ENCODE results near the gene RABGAP1L. TPM values are rescaled to one million over a fixed set of nuclear protein-coding genes. Genes with fewer than 3 reads are reported as not detected.
"Not testable (repeated sequence)": the region's sequence is repeated elsewhere in the genome, so short reads cannot be mapped to it uniquely, and the experiment has no call there.

Gene RABGAP1L
- total RNA-seq, 4 donors from 2014 or later: 42.4 to 74.5 (median 49.1) TPM

DNA sequence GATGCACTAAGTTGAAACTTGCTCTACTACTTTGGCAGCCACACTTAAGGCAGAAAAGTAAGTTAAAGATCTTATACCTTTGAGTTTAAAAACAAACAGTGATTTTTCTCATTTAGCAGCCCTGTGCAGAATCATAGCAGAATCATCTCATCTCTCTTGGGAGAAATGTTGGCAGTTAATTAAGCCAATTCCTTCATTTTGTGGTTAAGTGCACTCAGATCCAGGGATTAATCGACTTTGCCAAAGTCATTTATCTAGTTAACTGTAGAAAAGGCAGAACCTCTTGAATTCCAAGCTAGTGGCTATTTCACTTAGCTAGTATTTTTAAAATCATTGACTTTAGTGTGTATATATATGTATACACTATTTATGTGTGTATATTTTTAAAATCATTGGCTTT lies 413.5 kb downstream of the RABGAP1L start:
- Histone ChIP-seq H3K36me3 (peaks cover 0 to 8% (median 0%) of the 10 kb centered on the region in 3 donors), H3K4me1 (no peaks in the 10 kb centered on the region), H3K27me3 (no peaks in the 10 kb centered on the region), H3K27ac (no peak overlapping the region), H3K4me3 (no peak overlapping the region), H3K9me3 (peaks cover 0 to 24% (median 5%) of the 10 kb centered on the region in 4 donors)
- TF ChIP-seq EP300 (IDR thresholded peaks at IDR 0.05) (no peak), POLR2A (IDR thresholded peaks at IDR 0.05) (no peak)
- TF ChIP-seq, protein P1, sequence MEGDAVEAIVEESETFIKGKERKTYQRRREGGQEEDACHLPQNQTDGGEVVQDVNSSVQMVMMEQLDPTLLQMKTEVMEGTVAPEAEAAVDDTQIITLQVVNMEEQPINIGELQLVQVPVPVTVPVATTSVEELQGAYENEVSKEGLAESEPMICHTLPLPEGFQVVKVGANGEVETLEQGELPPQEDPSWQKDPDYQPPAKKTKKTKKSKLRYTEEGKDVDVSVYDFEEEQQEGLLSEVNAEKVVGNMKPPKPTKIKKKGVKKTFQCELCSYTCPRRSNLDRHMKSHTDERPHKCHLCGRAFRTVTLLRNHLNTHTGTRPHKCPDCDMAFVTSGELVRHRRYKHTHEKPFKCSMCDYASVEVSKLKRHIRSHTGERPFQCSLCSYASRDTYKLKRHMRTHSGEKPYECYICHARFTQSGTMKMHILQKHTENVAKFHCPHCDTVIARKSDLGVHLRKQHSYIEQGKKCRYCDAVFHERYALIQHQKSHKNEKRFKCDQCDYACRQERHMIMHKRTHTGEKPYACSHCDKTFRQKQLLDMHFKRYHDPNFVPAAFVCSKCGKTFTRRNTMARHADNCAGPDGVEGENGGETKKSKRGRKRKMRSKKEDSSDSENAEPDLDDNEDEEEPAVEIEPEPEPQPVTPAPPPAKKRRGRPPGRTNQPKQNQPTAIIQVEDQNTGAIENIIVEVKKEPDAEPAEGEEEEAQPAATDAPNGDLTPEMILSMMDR (IDR thresholded peaks at IDR 0.05): no peak
- 66% methylated on average over 1 of the region's 1 CpG for WGBS, 2 donors
- no peak for DNase-seq (ENCODE audit: low spot score in 2 of 2)

DNA sequence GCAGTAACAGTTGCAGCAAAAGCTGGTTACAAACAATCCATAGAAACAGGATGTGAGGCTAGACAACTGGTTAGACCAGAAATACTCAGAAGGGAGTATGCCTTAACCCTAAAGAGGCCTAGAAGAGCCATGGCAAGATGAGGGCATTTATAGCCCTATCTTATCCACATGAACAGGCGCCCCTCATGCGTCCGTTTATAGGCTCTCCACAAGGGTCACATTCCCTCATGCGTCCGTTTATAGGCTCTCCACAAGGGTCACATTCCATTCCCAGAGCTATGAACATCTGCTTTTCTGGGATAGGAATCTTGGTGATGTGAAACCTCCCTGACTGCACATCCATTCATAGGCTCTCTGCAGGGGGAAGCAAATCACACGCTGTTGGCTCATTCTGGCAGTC lies 416.8 kb downstream of the RABGAP1L start:
- H3K9me3 ChIP-seq: peaks cover 0 to 24% (median 5%) of the 10 kb centered on the region in 4 donors
- 87 to 90% methylated on average over 6 of the region's 6 CpGs for WGBS, 2 donors
- not testable (repeated sequence) for H3K27me3 ChIP-seq; H3K4me1 ChIP-seq; H3K4me3 ChIP-seq; H3K27ac ChIP-seq; DNase-seq (ENCODE audit: low spot score in 2 of 2); H3K36me3 ChIP-seq

DNA sequence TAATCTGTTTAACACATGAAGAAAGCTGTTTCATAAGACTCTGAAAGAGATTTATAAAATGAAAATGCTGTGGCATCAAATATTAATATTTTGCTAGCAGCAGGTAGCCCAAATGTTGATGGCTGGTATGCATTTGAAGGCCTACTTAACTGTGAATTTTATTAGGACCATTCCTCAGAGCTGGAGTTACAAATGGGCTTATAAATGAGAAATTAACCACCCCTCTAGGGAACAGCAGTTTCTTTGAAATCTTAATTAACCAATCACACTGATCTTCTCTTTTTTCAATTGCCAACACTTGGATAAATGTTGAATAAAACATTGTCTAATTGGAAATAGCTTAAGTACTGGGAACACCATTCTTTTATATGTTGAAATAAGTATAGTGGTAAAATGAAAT lies 418.4 kb downstream of the RABGAP1L start:
- peaks cover 0 to 24% (median 5%) of the 10 kb centered on the region in 4 donors for H3K9me3 ChIP-seq
- no peaks in the 10 kb centered on the region for H3K27me3 ChIP-seq
- no peak for TF ChIP-seq POLR2A (IDR thresholded peaks at IDR 0.05)
- TF ChIP-seq EP300 (IDR thresholded peaks at IDR 0.05): no peak
- TF ChIP-seq, protein P1 (IDR thresholded peaks at IDR 0.05): no peak
- H3K36me3 ChIP-seq: peaks cover 0 to 8% (median 0%) of the 10 kb centered on the region in 3 donors
- H3K4me1 ChIP-seq: no peaks in the 10 kb centered on the region
- DNase-seq (ENCODE audit: low spot score in 2 of 2): no peak
- H3K4me3 ChIP-seq: no peak overlapping the region
- no peak overlapping the region for H3K27ac ChIP-seq

DNA sequence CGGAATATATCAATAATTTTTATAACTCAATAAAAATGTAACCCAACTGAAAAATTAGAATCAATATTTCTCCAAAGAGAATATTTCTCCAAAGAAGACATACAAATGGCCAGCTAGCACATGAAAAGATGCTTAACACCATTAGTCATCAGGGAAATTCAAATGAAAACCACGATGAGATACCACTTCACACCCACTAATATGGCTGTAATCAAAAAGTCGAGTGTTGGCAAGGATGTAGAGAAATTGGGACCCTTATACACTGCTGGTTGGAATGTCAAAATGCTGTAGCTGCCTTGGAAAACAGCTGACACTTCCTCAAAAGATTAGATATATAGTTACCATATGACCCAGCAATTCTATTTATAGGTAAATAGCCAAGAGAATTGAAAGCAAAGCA lies 421.5 kb downstream of the RABGAP1L start:
- Histone ChIP-seq H3K4me1 (no peaks in the 10 kb centered on the region), H3K4me3 (no peak overlapping the region), H3K27me3 (no peaks in the 10 kb centered on the region), H3K9me3 (peaks cover 0 to 12% (median 3%) of the 10 kb centered on the region in 4 donors), H3K27ac (no peak overlapping the region), H3K36me3 (peaks cover 0 to 6% (median 0%) of the 10 kb centered on the region in 3 donors)
- TF ChIP-seq, protein P1 (IDR thresholded peaks at IDR 0.05): no peak
- TF ChIP-seq POLR2A (IDR thresholded peaks at IDR 0.05): no peak
- TF ChIP-seq EP300 (IDR thresholded peaks at IDR 0.05): no peak
- 64 to 66% methylated on average over 3 of the region's 3 CpGs for WGBS, 2 donors
- DNase-seq (ENCODE audit: low spot score in 2 of 2): no peak

DNA sequence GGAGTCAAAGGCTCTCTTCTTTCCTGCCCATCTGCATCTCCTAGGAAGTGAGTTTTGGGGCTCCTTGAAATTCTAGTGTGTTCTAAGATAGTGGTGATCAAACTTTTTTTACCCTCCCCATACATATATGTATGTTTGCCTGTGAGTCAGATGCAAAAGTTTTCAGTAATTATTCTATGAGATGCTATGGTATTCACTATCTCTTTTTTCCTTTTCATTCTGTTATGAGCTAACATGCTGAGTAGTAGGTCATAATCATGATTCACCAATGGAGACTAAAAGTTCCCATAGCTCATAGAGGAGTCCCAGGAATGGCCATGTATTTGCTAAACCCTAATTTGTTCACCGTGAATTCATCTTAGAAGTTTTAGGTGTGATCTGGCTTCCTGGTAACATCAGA lies 424.0 kb downstream of the RABGAP1L start:
- H3K36me3 ChIP-seq: peaks cover 0 to 22% (median 0%) of the 10 kb centered on the region in 3 donors
- peaks cover 0 to 8% (median 0%) of the 10 kb centered on the region in 4 donors for H3K9me3 ChIP-seq
- H3K4me3 ChIP-seq: no peak overlapping the region
- no peaks in the 10 kb centered on the region for H3K4me1 ChIP-seq
- DNase-seq (ENCODE audit: low spot score in 2 of 2): no peak
- WGBS, 2 donors: 86 to 90% methylated on average over 1 of the region's 1 CpG
- H3K27me3 ChIP-seq: no peaks in the 10 kb centered on the region
- H3K27ac ChIP-seq: no peak overlapping the region
- TF ChIP-seq EP300 (IDR thresholded peaks at IDR 0.05) (no peak), POLR2A (IDR thresholded peaks at IDR 0.05) (no peak)
- TF ChIP-seq, protein P1 (IDR thresholded peaks at IDR 0.05): no peak

DNA sequence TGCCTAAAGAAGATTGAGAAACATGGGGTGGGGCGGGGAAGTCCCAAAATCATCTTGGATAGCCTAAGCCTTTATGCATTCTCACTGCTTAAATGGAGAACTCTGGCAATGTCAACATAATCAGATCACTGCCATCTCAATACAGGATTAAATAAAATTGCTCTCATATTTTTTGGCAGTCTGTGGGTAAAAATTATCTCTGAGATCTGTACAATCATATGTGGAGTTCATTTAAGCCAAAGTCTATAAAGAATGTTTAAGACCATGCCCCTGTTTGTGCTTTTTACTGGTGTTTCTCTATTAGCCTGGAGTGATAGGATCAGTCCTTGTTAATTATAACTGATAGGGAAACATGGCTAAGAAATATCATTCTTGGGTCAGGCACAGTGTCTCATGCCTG lies 424.8 kb downstream of the RABGAP1L start:
- Histone ChIP-seq H3K9me3 (peaks cover 0 to 14% (median 2%) of the 10 kb centered on the region in 4 donors), H3K4me3 (no peak overlapping the region), H3K36me3 (peaks cover 0 to 24% (median 0%) of the 10 kb centered on the region in 3 donors), H3K27ac (no peak overlapping the region), H3K27me3 (no peaks in the 10 kb centered on the region), H3K4me1 (no peaks in the 10 kb centered on the region)
- DNase-seq (ENCODE audit: low spot score in 2 of 2): no peak
- TF ChIP-seq EP300 (IDR thresholded peaks at IDR 0.05) (no peak), POLR2A (IDR thresholded peaks at IDR 0.05) (no peak)
- TF ChIP-seq, protein P1 (IDR thresholded peaks at IDR 0.05): no peak
- WGBS, 2 donors: 90 to 93% methylated on average over 1 of the region's 1 CpG

DNA sequence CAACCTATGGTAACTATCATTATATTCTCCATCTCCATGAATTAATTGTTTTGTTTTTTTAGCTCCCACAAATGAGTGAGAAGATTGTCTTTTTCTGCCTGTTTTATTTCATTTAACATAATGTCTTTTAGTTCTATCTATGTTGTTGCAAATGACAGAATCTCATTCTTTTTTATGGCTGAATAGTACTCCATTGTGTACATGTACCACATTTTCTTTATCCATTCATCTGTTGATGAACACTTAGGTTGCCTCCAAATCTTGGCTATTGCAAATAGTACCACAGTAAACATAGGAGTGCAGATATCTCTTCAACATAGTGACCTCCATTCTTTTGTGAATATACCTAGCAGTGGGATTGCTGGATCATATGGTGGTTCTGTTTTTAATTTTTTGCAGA lies 429.3 kb downstream of the RABGAP1L start:
- Histone ChIP-seq H3K9me3 (peaks cover 0 to 20% (median 2%) of the 10 kb centered on the region in 4 donors), H3K36me3 (peaks cover 0 to 24% (median 0%) of the 10 kb centered on the region in 3 donors)
- not testable (repeated sequence) for H3K4me1 ChIP-seq; H3K27ac ChIP-seq; DNase-seq (ENCODE audit: low spot score in 2 of 2); H3K4me3 ChIP-seq; H3K27me3 ChIP-seq
